H9 (cell line): ENCODE data around the gene MAP2. TPM values are rescaled to one million over a fixed set of nuclear protein-coding genes. Genes with fewer than 3 reads are reported as not detected.

Experiments
- DNase-seq: peaks from one replicate; pipeline ENCODE4 v3.0.0-alpha.2; 2017
- H2AFZ ChIP-seq: one replicate; pipeline ENCODE4 v1.6.1; 2013; ENCODE audit warnings: mild to moderate bottlenecking, low read length, control low read depth, moderate library complexity
- H2AK5ac ChIP-seq: 2 replicates; pipeline ENCODE4 v1.6.1; 2013; ENCODE audit warnings: low read length, control low read depth, mixed read lengths; ENCODE audit not compliant: insufficient read length
- H2BK120ac ChIP-seq: one replicate; pipeline ENCODE4 v1.6.1; 2013; ENCODE audit warnings: low read depth, mild to moderate bottlenecking, low read length, control low read depth, inconsistent platforms; ENCODE audit not compliant: poor library complexity, severe bottlenecking
- H2BK12ac ChIP-seq: 2 replicates; pipeline ENCODE4 v1.6.1; 2013; ENCODE audit warnings: low read length, control low read depth, mixed read lengths, low read depth; ENCODE audit not compliant: insufficient read length
- H2BK15ac ChIP-seq: 2 replicates; pipeline ENCODE4 v1.6.1; 2013; ENCODE audit warnings: low read depth, low read length, control low read depth
- H2BK20ac ChIP-seq: one replicate; pipeline ENCODE4 v1.6.1; 2013; ENCODE audit warnings: low read depth, mild to moderate bottlenecking, low read length, control low read depth, inconsistent platforms; ENCODE audit not compliant: poor library complexity, severe bottlenecking
- H2BK5ac ChIP-seq: 2 replicates; pipeline ENCODE4 v1.6.1; 2013; ENCODE audit warnings: low read length, control low read depth, mixed read lengths; ENCODE audit not compliant: insufficient read length
- H3K14ac ChIP-seq: 2 replicates; pipeline ENCODE4 v1.6.1; 2013; ENCODE audit warnings: low read length, control low read depth; ENCODE audit not compliant: insufficient read depth
- H3K18ac ChIP-seq: 2 replicates; pipeline ENCODE4 v1.6.1; 2013; ENCODE audit warnings: low read depth, mild to moderate bottlenecking, mixed read lengths, low read length, control low read depth; ENCODE audit not compliant: insufficient read length
- H3K23ac ChIP-seq: 2 replicates; pipeline ENCODE4 v1.6.1; 2013; ENCODE audit warnings: low read length, control low read depth, mixed read lengths, low read depth; ENCODE audit not compliant: insufficient read length
- H3K23me2 ChIP-seq: 2 replicates; pipeline ENCODE4 v1.6.1; 2013; ENCODE audit warnings: low read depth, mild to moderate bottlenecking, mixed read lengths, low read length, control low read depth; ENCODE audit not compliant: insufficient read length, poor library complexity, severe bottlenecking
- H3K27ac ChIP-seq: 2 replicates; pipeline ENCODE4 v1.5.1; 2013; ENCODE audit warnings: low read length, control low read depth, mixed read lengths, low read depth; ENCODE audit not compliant: insufficient read length
- H3K27me3 ChIP-seq: 2 replicates; pipeline ENCODE4 v1.6.1; 2013; ENCODE audit warnings: low read length, control low read depth, inconsistent platforms; ENCODE audit not compliant: insufficient read depth
- H3K4ac ChIP-seq: 2 replicates; pipeline ENCODE4 v1.6.1; 2013; ENCODE audit warnings: low read depth, mild to moderate bottlenecking, control low read depth, inconsistent platforms, low read length, moderate library complexity
- H3K4me1 ChIP-seq: 2 replicates; pipeline ENCODE4 v1.6.1; 2013; ENCODE audit warnings: low read length, control low read depth, inconsistent platforms; ENCODE audit not compliant: insufficient read depth
- H3K4me2 ChIP-seq: 2 replicates; pipeline ENCODE4 v1.6.1; 2013; ENCODE audit warnings: low read length, control low read depth, mixed read lengths; ENCODE audit not compliant: insufficient read length, insufficient read depth
- H3K56ac ChIP-seq: 2 replicates; pipeline ENCODE4 v1.6.1; 2013; ENCODE audit warnings: low read depth, mild to moderate bottlenecking, mixed read lengths, low read length, control low read depth; ENCODE audit not compliant: insufficient read length
- H3K79me1 ChIP-seq: 2 replicates; pipeline ENCODE4 v1.6.1; 2013; ENCODE audit warnings: low read depth, mild to moderate bottlenecking, moderate library complexity, low read length, control low read depth, inconsistent platforms; ENCODE audit not compliant: insufficient read depth, poor library complexity, severe bottlenecking
- H3K79me2 ChIP-seq: 2 replicates; pipeline ENCODE4 v1.6.1; 2013; ENCODE audit warnings: low read length, control low read depth, inconsistent platforms; ENCODE audit not compliant: insufficient read depth
- H3K9ac ChIP-seq: 2 replicates; pipeline ENCODE4 v1.6.1; 2013; ENCODE audit warnings: low read length, control low read depth, mixed read lengths; ENCODE audit not compliant: insufficient read length; ENCODE audit errors: extremely low read depth
- H3K9me3 ChIP-seq: one replicate; pipeline ENCODE4 v1.6.1; 2013; ENCODE audit warnings: low read depth, low read length, inconsistent platforms; ENCODE audit not compliant: control insufficient read depth
- H3T11ph ChIP-seq: one replicate; pipeline ENCODE4 v1.6.1; 2013; ENCODE audit warnings: mild to moderate bottlenecking, low read length, control low read depth, inconsistent platforms
- H4K20me1 ChIP-seq: one replicate; pipeline ENCODE4 v1.6.1; 2013; ENCODE audit not compliant: control insufficient read depth, insufficient read length, insufficient read depth
- H4K5ac ChIP-seq: 2 replicates; pipeline ENCODE4 v1.6.1; 2013; ENCODE audit warnings: low read depth, mild to moderate bottlenecking, mixed read lengths, low read length, control low read depth; ENCODE audit not compliant: insufficient read length
- H4K8ac ChIP-seq: replicated peaks from 2 replicates; pipeline ENCODE4 v1.6.1; 2013; ENCODE audit warnings: low read length, control low read depth, mixed read lengths, low read depth; ENCODE audit not compliant: insufficient read length
- H4K91ac ChIP-seq: 2 replicates; pipeline ENCODE4 v1.6.1; 2013; ENCODE audit warnings: low read depth, mild to moderate bottlenecking, moderate library complexity, mixed read lengths, low read length, control low read depth; ENCODE audit not compliant: insufficient read length
- H3K27ac Mint-ChIP-seq, 3 experiments: 2 replicates in 2 of 3; 3 replicates in 1 of 3; pipeline ENCODE4 v1.8.0; 2020 to 2021; ENCODE audit warnings: mixed read lengths in 3 of 3, mild to moderate bottlenecking in 1 of 3, moderate library complexity in 1 of 3
- H3K27me3 Mint-ChIP-seq: 2 replicates; pipeline ENCODE4 v1.8.0; 2021; ENCODE audit warnings: low read depth, mild to moderate bottlenecking, moderate library complexity, mixed read lengths
- H3K36me3 Mint-ChIP-seq, 3 experiments: 2 replicates in 2 of 3; 3 replicates in 1 of 3; pipeline ENCODE4 v1.8.0; 2020 to 2021; ENCODE audit warnings: low read depth in 3 of 3, mixed read lengths in 3 of 3; ENCODE audit not compliant: insufficient read depth in 1 of 3
- H3K4me1 Mint-ChIP-seq, 2 experiments: 2 replicates each; pipeline ENCODE4 v1.8.0; 2020; ENCODE audit warnings: mixed read lengths in 2 of 2
- H3K4me3 Mint-ChIP-seq, 2 experiments: 2 replicates in 1 of 2; 3 replicates in 1 of 2; pipeline ENCODE4 v1.8.0; 2020 to 2021; ENCODE audit warnings: mild to moderate bottlenecking in 2 of 2, mixed read lengths in 2 of 2, moderate library complexity in 1 of 2
- H3K9me3 Mint-ChIP-seq, 2 experiments: 2 replicates in 1 of 2; 3 replicates in 1 of 2; pipeline ENCODE4 v1.8.0; 2020; ENCODE audit warnings: mild to moderate bottlenecking in 2 of 2, mixed read lengths in 2 of 2, moderate library complexity in 1 of 2
- total RNA-seq: library from RNA; stranded (reverse); gene quantifications from 2 replicates; pipeline ENCODE4 v1.2.1, GENCODE V29; 2021
- TF ChIP-seq, protein P1 (sequence below): fragments of 200-600 bp; sonication (generic); conservative IDR thresholded peaks from 3 replicates; pipeline ENCODE4 v1.8.0; 2021; ENCODE audit warnings: antibody characterized with exemption, mild to moderate bottlenecking

The MAP2 gene
- total RNA-seq, 1 experiment from 2014 or later, result 0.87 TPM

DNA sequence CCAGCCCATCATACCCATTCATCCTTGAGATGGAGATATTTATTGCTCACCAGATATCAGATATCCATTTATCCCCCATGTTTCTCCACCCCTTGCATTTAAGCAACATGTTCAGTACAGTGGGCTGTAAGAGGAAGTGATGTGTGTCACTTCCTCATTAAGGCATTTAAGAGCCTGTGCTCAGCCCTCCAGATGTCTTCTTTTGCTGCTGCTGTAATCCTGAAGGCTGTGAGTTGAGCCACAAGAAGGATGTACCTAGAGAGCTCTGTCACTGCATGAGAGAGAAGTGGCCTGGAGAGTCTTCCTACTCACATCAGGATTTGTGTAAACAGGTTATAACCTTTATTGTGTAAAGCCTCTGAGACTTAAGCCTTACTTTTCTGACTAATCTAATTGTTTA, 195.9 kb downstream of the MAP2 start:
- H3K9me3 ChIP-seq, result peaks cover 4% of the 10 kb centered on the region
- H3K27me3 ChIP-seq, result no peaks in the 10 kb centered on the region
- no peak overlapping the region for H2BK120ac ChIP-seq
- H3K36me3 Mint-ChIP-seq, result peaks cover 13 to 18% (median 13%) of the 10 kb centered on the region in 3 experiments; a peak in 6 of 7 replicates
- TF ChIP-seq, protein P1, sequence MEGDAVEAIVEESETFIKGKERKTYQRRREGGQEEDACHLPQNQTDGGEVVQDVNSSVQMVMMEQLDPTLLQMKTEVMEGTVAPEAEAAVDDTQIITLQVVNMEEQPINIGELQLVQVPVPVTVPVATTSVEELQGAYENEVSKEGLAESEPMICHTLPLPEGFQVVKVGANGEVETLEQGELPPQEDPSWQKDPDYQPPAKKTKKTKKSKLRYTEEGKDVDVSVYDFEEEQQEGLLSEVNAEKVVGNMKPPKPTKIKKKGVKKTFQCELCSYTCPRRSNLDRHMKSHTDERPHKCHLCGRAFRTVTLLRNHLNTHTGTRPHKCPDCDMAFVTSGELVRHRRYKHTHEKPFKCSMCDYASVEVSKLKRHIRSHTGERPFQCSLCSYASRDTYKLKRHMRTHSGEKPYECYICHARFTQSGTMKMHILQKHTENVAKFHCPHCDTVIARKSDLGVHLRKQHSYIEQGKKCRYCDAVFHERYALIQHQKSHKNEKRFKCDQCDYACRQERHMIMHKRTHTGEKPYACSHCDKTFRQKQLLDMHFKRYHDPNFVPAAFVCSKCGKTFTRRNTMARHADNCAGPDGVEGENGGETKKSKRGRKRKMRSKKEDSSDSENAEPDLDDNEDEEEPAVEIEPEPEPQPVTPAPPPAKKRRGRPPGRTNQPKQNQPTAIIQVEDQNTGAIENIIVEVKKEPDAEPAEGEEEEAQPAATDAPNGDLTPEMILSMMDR, result no peak
- no peaks in the 10 kb centered on the region for H3K23me2 ChIP-seq
- H4K20me1 ChIP-seq, result no peaks in the 10 kb centered on the region
- no peak overlapping the region for H4K5ac ChIP-seq
- no peak overlapping the region for H4K91ac ChIP-seq
- H3K23ac ChIP-seq, result no peak overlapping the region
- H2BK12ac ChIP-seq, result no peak overlapping the region
- H3K18ac ChIP-seq, result no peak overlapping the region
- H3K27ac Mint-ChIP-seq, result no peak overlapping the region
- H2AK5ac ChIP-seq, result no peak overlapping the region
- H2AFZ ChIP-seq, result no peak overlapping the region
- DNase-seq, result no peak
- H3K79me2 ChIP-seq, result no peaks in the 10 kb centered on the region
- no peak overlapping the region for H3K4me2 ChIP-seq
- no peaks in the 10 kb centered on the region for H3K4me1 ChIP-seq
- no peak overlapping the region for H3T11ph ChIP-seq
- peaks cover 15% of the 10 kb centered on the region for H3K27me3 Mint-ChIP-seq
- H3K9ac ChIP-seq, result no peak overlapping the region
- H3K56ac ChIP-seq, result no peak overlapping the region
- no peak overlapping the region for H4K8ac ChIP-seq
- no peak overlapping the region for H2BK5ac ChIP-seq
- H3K14ac ChIP-seq, result no peak overlapping the region
- H2BK20ac ChIP-seq, result no peak overlapping the region
- peaks cover 16 to 17% of the 10 kb centered on the region in 2 experiments for H3K9me3 Mint-ChIP-seq
- no peaks in the 10 kb centered on the region for H3K79me1 ChIP-seq
- peaks cover 20 to 31% of the 10 kb centered on the region in 2 experiments for H3K4me1 Mint-ChIP-seq
- no peak overlapping the region for H3K27ac ChIP-seq
- H2BK15ac ChIP-seq, result 0 out of 2 replicates have a peak overlapping the region, but pooled peaks have one; percentile 68
- no peak overlapping the region for H3K4ac ChIP-seq
- no peak overlapping the region for H3K4me3 Mint-ChIP-seq
